Tibial nerve (tissue), 4 donors: ENCODE results near the gene ARRDC1. TPM values are rescaled to one million over a fixed set of nuclear protein-coding genes. Genes with fewer than 3 reads are reported as not detected.
A peak's percentile ranks its signal among the peaks of the same experiment; 100 is the strongest.

Experiments
- DNase-seq, 2 donors: peaks; one replicate each; pipeline ENCODE4 v3.0.0-alpha.2; 2019; ENCODE audit warnings: low spot score in 2 of 2
- H3K27ac ChIP-seq, 4 donors: fragments of 200-600 bp; sonication (generic) in 3 of 4; one replicate each; pipeline ENCODE4 v1.5.1; 2017 to 2019; ENCODE audit warnings: mild to moderate bottlenecking in 1 of 4
- H3K27me3 ChIP-seq, 2 donors: fragments of 200-600 bp; sonication (generic) in 1 of 2; one replicate each; pipeline versions ENCODE4 v1.5.1 to v1.6.0; 2017 to 2019
- H3K36me3 ChIP-seq, 3 donors: fragments of 200-600 bp; sonication (generic); one replicate each; pipeline ENCODE4 v1.5.1; 2018 to 2019
- H3K4me1 ChIP-seq, 4 donors: fragments of 200-600 bp; sonication (generic) in 3 of 4; one replicate each; pipeline ENCODE4 v1.5.1; 2017 to 2019
- H3K4me3 ChIP-seq, 4 donors: fragments of 200-600 bp; sonication (generic) in 3 of 4; one replicate each; pipeline ENCODE4 v1.5.1; 2017 to 2019; ENCODE audit warnings: mild to moderate bottlenecking in 1 of 4, moderate library complexity in 1 of 4
- H3K9me3 ChIP-seq, 4 donors: fragments of 200-600 bp; sonication (generic) in 3 of 4; one replicate each; pipeline ENCODE4 v1.5.1; 2017 to 2019
- CTCF ChIP-seq, 5 experiments: fragments of 200-600 bp in 3 of 5; fragments of 450-650 bp in 2 of 5; sonication (generic) in 3 of 5; IDR thresholded peaks; one replicate each; pipeline ENCODE4 v1.5.1; 2016 to 2019; ENCODE audit warnings: antibody characterized with exemption in 5 of 5, mild to moderate bottlenecking in 3 of 5, moderate library complexity in 2 of 5
- EP300 ChIP-seq, 2 donors: sonication (generic); formaldehyde crosslinking; IDR thresholded peaks; one replicate each; pipeline ENCODE4 v1.6.1; 2017; ENCODE audit warnings: antibody characterized with exemption in 2 of 2, mild to moderate bottlenecking in 1 of 2
- POLR2A ChIP-seq, 2 donors: fragments of 450-650 bp; IDR thresholded peaks; one replicate each; pipeline ENCODE4 v1.6.1; 2017; ENCODE audit warnings: antibody characterized with exemption in 2 of 2, mild to moderate bottlenecking in 2 of 2, moderate library complexity in 2 of 2
- WGBS, 2 donors: methylation state at CpG; one replicate each; pipeline ENCODE4 v1.1.5; 2018; 5-methylcytosine and 5-hydroxymethylcytosine counted together
- total RNA-seq, 4 donors: library from RNA; depleted of rRNA; stranded (reverse); fragments of >200 nt; gene quantifications; one replicate each; pipeline ENCODE4 v1.1.0, GENCODE V29; 2016

Gene ARRDC1
- total RNA-seq, 4 donors from 2014 or later: 26.4 to 83.1 (median 50.1) TPM

DNA sequence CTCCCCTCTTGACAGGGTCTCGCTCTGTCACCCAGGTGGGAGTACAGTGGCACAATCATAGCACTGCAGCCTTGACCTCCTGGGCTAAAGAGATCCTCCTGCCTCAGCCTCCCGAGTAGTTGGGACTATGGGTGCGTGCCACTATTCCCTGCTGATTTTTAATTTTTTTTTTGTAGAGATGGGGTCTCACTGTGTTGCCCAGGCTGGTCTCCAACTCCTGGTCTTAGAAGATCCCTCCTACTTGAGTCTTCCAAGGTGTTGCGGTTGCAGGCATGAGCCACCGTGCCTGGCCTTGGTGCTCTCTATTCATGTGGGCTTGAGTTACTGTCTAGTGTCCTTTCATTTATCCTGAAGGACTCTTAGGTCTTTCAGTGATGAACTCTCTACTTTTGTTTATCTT, 37.4 kb downstream of the ARRDC1 start:
- Histone ChIP-seq H3K4me1 (peaks cover 0 to 19% (median 5%) of the 10 kb centered on the region in 4 donors), H3K4me3 (no peak overlapping the region), H3K9me3 (no peaks in the 10 kb centered on the region), H3K27ac (no peak overlapping the region), H3K27me3 (no peaks in the 10 kb centered on the region), H3K36me3 (peaks cover 0 to 23% (median 0%) of the 10 kb centered on the region in 3 donors)
- DNase-seq: no peak
- no peak for TF ChIP-seq EP300 (IDR thresholded peaks at IDR 0.05)
- TF ChIP-seq POLR2A (IDR thresholded peaks at IDR 0.05): no peak
- no peak for TF ChIP-seq CTCF (IDR thresholded peaks at IDR 0.05)
- WGBS, 2 donors: 95 to 98% methylated on average over 5 of the region's 5 CpGs

DNA sequence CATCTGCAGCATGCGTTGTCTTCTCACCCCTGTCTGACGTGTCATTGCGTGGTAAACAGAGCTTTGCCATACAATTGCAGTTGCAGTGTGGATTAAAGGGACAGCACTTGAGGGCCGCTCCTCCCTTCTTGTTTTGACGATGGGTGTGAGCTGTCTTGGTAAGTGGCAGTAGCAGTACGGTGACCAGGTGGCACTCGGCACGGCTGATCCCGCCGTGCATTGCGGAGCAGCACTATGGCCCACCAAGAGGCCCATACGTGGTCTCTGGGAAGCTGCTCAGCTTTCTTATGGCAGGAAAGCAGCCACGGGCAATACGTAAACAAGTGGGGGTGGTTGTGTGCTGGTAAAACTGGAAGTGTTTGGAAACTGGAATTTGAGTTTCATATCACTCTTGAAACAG, 38.4 kb downstream of the ARRDC1 start:
- 94 to 96% methylated on average over 14 of the region's 14 CpGs for WGBS, 2 donors
- H3K27me3 ChIP-seq: no peaks in the 10 kb centered on the region
- no peaks in the 10 kb centered on the region for H3K9me3 ChIP-seq
- TF ChIP-seq CTCF (IDR thresholded peaks at IDR 0.05) (no peak), EP300 (IDR thresholded peaks at IDR 0.05) (no peak), POLR2A (IDR thresholded peaks at IDR 0.05) (no peak)
- no peak overlapping the region for H3K27ac ChIP-seq
- peaks cover 0 to 23% (median 0%) of the 10 kb centered on the region in 3 donors for H3K36me3 ChIP-seq
- DNase-seq: no peak
- no peak overlapping the region for H3K4me3 ChIP-seq
- H3K4me1 ChIP-seq: peaks cover 0 to 22% (median 3%) of the 10 kb centered on the region in 4 donors

- peaks cover 0 to 23% (median 0%) of the 10 kb centered on the region in 3 donors for H3K36me3 ChIP-seq
- H3K4me3 ChIP-seq: no peak overlapping the region
- no peaks in the 10 kb centered on the region for H3K27me3 ChIP-seq
- DNase-seq: no peak
- H3K4me1 ChIP-seq: peaks cover 0 to 11% (median under 1%) of the 10 kb centered on the region in 4 donors
- no peak for TF ChIP-seq CTCF (IDR thresholded peaks at IDR 0.05)
- no peak for TF ChIP-seq POLR2A (IDR thresholded peaks at IDR 0.05)
- no peak for TF ChIP-seq EP300 (IDR thresholded peaks at IDR 0.05)
- no peaks in the 10 kb centered on the region for H3K9me3 ChIP-seq
- no peak overlapping the region for H3K27ac ChIP-seq
- 89 to 93% methylated on average over 5 of the region's 5 CpGs for WGBS, 2 donors
Measured at GRCh38 chr9:137645211-137645610, 39.7 kb downstream of the ARRDC1 start.

DNA sequence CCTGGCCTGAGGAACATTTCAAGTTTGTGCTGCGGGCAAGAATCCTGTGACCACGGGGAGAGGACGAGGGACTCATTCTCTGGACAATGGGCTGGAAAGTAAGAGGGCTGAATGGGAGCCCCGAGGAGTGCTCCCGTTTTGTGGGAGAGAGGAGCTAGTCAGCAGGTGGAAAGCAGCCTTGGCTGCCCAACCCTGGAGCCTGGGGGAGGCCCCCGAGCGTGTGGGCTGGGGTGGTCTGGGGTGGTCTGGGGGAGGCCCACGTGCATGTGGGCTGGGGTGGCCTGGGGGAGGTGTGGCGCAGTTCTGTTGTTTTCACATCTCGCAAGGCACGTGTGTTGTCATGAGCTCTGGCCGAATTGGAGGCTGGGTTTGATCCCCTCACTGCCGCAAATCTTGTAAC, 40.9 kb downstream of the ARRDC1 start:
- no peaks in the 10 kb centered on the region for H3K27me3 ChIP-seq
- H3K9me3 ChIP-seq: no peaks in the 10 kb centered on the region
- no peak overlapping the region for H3K27ac ChIP-seq
- 86 to 90% methylated on average over 10 to 13 of the region's 13 CpGs for WGBS, 2 donors
- H3K4me1 ChIP-seq: peaks cover 0 to 7% (median 0%) of the 10 kb centered on the region in 4 donors
- TF ChIP-seq CTCF (IDR thresholded peaks at IDR 0.05): no peak
- no peak for TF ChIP-seq POLR2A (IDR thresholded peaks at IDR 0.05)
- no peak for TF ChIP-seq EP300 (IDR thresholded peaks at IDR 0.05)
- no peak overlapping the region for H3K4me3 ChIP-seq
- no peak for DNase-seq
- H3K36me3 ChIP-seq: peaks cover 0 to 26% (median 0%) of the 10 kb centered on the region in 3 donors

GRCh38 chr9:137647096-137647714, 41.7 kb downstream of the ARRDC1 start:
- whole genome bisulfite sequencing, 2 donors: 78 to 87% methylated on average over 15 of the region's 15 CpGs
- Histone ChIP-seq H3K27me3 (no peaks in the 10 kb centered on the region), H3K4me1 (peaks cover 0 to 7% (median 0%) of the 10 kb centered on the region in 4 donors), H3K36me3 (peaks cover 0 to 29% (median 0%) of the 10 kb centered on the region in 3 donors), H3K27ac (no peak overlapping the region), H3K9me3 (no peaks in the 10 kb centered on the region), H3K4me3 (peak overlapping the region in 1 of 4 donors; percentile 0)
- TF ChIP-seq POLR2A (IDR thresholded peaks at IDR 0.05): no peak
- TF ChIP-seq EP300 (IDR thresholded peaks at IDR 0.05): no peak
- TF ChIP-seq CTCF (IDR thresholded peaks at IDR 0.05): no peak
- DNase-seq: no peak
